ENCODE data around the gene RYR3.

RYR3 gene

GRCh38 chr15:33882921-33883320 is 572.2 kb downstream of the RYR3 start:
- no peak for DNase-seq (ENCODE audit: low spot score)

DNA sequence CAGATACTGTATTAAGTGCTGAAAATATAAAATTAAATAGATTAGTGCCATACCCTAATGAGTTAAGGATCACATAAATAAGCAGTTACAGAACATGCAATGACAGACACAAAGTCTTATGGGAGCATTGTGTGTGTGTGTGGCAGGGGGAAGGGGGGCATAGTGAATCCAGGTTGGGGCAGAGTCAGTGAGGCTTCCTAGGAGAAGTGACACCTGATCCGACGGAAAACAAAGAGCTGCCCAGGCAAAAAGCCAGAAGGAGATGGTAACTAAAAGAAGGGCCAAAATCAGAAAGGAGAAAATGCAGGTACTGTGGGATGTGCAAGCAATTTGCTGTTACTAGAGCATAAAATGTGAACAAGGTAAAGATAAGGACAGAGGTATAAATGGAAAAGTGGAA is 577.4 kb downstream of the RYR3 start:
- no peak for DNase-seq (ENCODE audit: low spot score)

DNA sequence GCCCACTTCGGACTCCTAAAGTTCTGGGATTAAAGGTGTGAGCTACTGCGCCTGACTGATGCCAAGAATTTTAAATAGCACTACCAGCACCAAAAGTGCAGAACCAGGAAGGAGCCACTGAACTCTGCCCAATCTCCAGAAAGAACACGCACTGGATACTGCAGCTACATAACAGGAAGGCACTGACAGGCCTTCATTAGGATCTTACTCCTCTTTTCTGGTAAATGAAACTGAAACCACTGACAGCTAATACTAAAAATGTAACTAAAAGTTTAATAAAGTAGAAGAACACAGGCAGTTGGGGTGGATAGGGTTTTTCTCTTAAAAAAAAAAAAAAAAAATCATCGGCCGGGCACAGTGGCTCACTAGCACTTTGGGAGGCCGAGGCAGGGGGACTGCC is 583.4 kb downstream of the RYR3 start:
- no peak for DNase-seq (ENCODE audit: low spot score)

DNA sequence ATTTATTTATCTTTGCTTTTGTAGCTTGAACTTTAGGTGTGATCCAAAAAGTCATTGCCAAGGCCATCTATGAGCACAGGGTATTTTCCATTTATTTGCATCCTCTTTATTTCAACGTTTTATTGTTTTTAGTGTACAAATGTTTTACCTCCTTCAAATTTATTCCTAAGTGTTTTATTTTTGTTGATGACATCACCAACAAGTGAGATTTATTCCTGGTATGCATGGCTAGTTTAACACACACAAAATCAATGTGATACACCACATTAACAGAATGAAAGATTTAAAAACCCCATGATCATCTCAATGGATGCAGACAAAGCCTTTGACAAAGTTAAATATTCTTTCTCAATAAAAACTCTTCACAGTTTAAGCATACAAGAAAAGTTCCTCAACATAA is 591.3 kb downstream of the RYR3 start:
- DNase-seq (ENCODE audit: low spot score): no peak

DNA sequence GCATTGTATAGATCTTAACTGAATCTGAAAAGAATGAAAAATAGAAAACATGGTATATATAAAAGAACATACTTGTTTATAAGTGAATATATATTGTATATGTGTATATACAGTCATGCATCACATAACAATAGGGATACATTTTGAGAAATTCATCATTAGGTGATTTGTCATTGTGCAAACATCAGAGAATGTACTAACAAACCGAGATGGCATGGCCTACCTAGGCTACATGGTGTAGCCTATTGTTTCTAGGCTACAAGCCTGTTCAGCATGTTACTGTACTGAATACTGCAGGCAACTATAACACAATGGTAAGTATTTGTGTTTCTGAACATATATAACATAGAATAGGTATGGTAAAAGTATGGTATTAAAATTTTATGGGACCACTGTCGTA is 592.9 kb downstream of the RYR3 start:
- no peak for DNase-seq (ENCODE audit: low spot score)

DNA sequence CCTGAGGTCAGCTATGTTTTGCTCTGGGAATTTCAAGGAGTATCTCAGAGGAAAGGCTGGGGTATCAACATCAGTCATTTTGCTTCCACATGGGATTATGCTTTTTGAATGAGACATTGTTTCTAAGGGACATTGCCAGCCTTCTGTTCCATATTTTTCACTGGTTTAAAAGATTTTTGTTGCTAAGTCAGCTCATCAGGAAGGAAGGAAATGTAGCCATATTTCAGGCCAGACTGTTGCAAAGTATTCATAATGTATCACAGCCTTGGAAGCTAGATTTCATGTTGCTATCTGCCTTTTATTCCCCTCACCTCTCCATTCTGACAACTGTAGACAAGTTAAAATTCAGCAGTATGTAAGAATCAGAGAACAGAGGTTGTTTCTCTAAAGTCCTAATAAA is 596.6 kb downstream of the RYR3 start:
- no peak for DNase-seq (ENCODE audit: low spot score)

GRCh38 chr15:33908406-33908805 is 597.6 kb downstream of the RYR3 start:
- DNase-seq (ENCODE audit: low spot score): no peak

GRCh38 chr15:33910741-33911140 is 600.0 kb downstream of the RYR3 start:
- DNase-seq (ENCODE audit: low spot score): no peak

DNA sequence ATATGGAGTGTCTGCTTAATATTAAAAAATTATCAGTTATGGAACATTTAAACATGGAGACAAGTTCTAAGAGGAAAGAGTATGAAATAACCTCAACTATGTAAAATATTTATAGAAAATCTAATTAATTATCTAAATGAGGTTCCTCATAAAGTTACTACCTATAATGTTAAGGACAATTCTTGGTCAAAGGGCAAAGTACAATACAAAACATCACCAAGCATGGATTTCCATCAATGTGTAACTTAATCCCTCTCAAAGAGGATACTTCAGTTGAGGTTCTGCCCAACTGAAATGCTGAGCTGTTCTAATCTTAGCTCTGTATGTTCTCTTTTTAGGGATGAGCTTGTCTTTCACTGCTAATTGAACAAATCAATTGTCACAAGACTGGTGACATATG is 601.6 kb downstream of the RYR3 start:
- DNase-seq (ENCODE audit: low spot score): no peak

DNA sequence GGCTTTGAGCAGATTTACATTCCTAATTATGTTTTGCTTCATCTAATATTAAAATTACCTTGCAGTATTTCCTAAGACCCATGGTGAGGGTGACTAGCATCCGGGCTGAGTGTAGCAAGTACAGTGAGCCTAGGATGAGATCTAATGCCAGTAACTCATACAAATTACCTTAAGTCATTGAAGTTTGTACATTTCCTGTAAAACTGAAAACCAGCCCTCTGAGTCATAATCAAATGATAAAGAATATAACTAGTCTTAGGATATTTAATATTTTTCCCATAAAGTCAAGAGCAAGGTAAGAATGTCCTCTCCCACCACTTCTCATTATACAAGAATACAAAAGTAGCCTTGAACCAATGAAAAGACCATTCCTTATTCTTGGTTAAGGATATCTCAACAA is 602.7 kb downstream of the RYR3 start:
- DNase-seq (ENCODE audit: low spot score): no peak

Measured in HuH-7.5 (cell line).